Subcutaneous abdominal adipose tissue (tissue), 5 donors: ENCODE data around the gene FKBP9.
"Not testable (repeated sequence)": the region's sequence is repeated elsewhere in the genome, so short reads cannot be mapped to it uniquely, and the experiment has no call there.

Experiments
- H3K27ac ChIP-seq: one replicate; pipeline ENCODE4 v1.7.0; 2013; ENCODE audit warnings: low read depth, mild to moderate bottlenecking, inconsistent platforms, low read length, moderate library complexity
- H3K27me3 ChIP-seq, 5 donors: one replicate each; pipeline ENCODE4 v1.7.0; 2013; ENCODE audit warnings: low read length in 5 of 5, inconsistent platforms in 1 of 5; ENCODE audit not compliant: control insufficient read depth in 5 of 5, insufficient read depth in 4 of 5
- H3K36me3 ChIP-seq, 5 donors: one replicate each; pipeline ENCODE4 v1.7.0; 2013; ENCODE audit warnings: low read length in 5 of 5; ENCODE audit not compliant: control insufficient read depth in 5 of 5, insufficient read depth in 5 of 5
- H3K4me1 ChIP-seq, 5 donors: one replicate each; pipeline ENCODE4 v1.7.0; 2013; ENCODE audit warnings: low read length in 5 of 5, mild to moderate bottlenecking in 3 of 5, moderate library complexity in 1 of 5; ENCODE audit not compliant: control insufficient read depth in 5 of 5, insufficient read depth in 5 of 5
- H3K4me3 ChIP-seq, 5 donors: one replicate each; pipeline ENCODE4 v1.7.0; 2013; ENCODE audit warnings: low read length in 5 of 5, low read depth in 1 of 5
- H3K9ac ChIP-seq, 5 donors: one replicate each; pipeline ENCODE4 v1.7.0; 2013; ENCODE audit warnings: low read length in 5 of 5, mild to moderate bottlenecking in 4 of 5, moderate library complexity in 3 of 5
- H3K9me3 ChIP-seq, 5 donors: one replicate each; pipeline ENCODE4 v1.7.0; 2013; ENCODE audit warnings: low read length in 5 of 5; ENCODE audit not compliant: control insufficient read depth in 5 of 5
- donor health status: healthy.
- donor health status: healthy.
- donor health status: healthy.
- donor health status: healthy.
- donor health status: healthy.

Gene FKBP9

DNA sequence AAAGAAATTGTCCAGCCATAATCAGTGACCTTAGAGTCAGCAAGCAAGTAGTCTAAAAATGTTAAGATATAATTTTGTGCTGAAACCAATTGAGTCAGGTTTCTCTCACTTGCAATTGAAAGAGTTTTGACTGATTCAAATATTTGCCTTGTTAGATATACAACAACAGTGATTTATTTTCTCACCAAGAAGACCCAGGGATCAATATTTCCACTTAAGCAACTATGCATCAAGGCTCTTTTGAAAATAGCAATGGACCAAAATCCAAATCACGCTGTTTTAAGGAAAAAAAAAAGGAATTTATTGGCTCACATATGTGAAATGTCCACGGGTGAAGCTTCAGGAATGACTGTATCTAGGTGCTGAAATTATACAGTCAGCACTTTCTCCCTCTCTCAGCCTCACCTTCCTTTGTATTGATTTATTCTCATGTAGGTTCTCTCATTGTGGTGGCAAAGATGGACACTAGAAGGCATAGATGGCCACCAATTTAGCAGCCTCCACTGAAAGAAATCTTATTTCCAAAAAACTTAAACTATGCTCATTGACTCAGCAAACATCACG is 9.7 kb upstream of the FKBP9 start:
- Histone ChIP-seq H3K36me3 (no peaks in the 10 kb centered on the region), H3K9me3 (peaks cover 4 to 12% (median 9%) of the 10 kb centered on the region in 5 donors), H3K27me3 (no peaks in the 10 kb centered on the region), H3K27ac (no peak overlapping the region), H3K9ac (no peak overlapping the region), H3K4me1 (peaks cover 0 to 4% (median 0%) of the 10 kb centered on the region in 5 donors), H3K4me3 (no peak overlapping the region)

DNA sequence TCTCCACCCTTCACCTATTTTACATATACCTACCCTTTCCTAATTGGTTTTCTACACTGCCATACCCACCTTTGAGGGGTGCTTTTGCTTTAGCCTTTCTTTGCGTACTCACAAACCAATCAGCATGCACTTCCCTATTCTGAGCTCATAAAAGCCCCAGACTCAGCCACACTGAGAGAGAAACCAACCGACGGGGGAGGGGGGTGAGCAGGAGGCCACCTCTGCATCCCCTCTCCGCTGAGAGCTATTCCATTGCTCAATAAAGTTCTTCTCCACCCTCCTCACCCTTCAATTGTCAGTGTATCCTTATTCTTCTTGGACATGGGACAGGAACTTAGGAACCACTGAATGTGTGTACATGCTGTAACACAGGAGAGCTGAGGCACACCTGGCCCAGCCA is 9.0 kb upstream of the FKBP9 start:
- Histone ChIP-seq H3K4me1 (peaks cover 0 to 3% (median 0%) of the 10 kb centered on the region in 5 donors), H3K27ac (no peak overlapping the region), H3K9me3 (peaks cover 4 to 12% (median 9%) of the 10 kb centered on the region in 5 donors), H3K36me3 (no peaks in the 10 kb centered on the region), H3K9ac (no peak overlapping the region), H3K4me3 (peak overlapping the region in 1 of 5 donors; percentile 26), H3K27me3 (no peaks in the 10 kb centered on the region)

GRCh38 chr7:32952876-32953275 is 4.4 kb upstream of the FKBP9 start:
- Histone ChIP-seq H3K9ac (no peak overlapping the region), H3K9me3 (peaks cover 4 to 8% (median 8%) of the 10 kb centered on the region in 5 donors), H3K27ac (no peak overlapping the region), H3K4me1 (peaks cover 0 to 14% (median 5%) of the 10 kb centered on the region in 5 donors), H3K27me3 (no peaks in the 10 kb centered on the region), H3K4me3 (no peak overlapping the region), H3K36me3 (no peaks in the 10 kb centered on the region)

GRCh38 chr7:32958046-32959025 is 1.1 kb downstream of the FKBP9 start:
- Histone ChIP-seq H3K9me3 (no peaks in the 10 kb centered on the region), H3K4me3 (peak overlapping the region; percentile 82 to 100 (median 93)), H3K36me3 (no peaks in the 10 kb centered on the region), H3K4me1 (peaks cover 5 to 25% (median 17%) of the 10 kb centered on the region in 5 donors), H3K9ac (peak overlapping the region; percentile 67 to 86 (median 76)), H3K27me3 (no peaks in the 10 kb centered on the region), H3K27ac (peak overlapping the region; percentile 87)

DNA sequence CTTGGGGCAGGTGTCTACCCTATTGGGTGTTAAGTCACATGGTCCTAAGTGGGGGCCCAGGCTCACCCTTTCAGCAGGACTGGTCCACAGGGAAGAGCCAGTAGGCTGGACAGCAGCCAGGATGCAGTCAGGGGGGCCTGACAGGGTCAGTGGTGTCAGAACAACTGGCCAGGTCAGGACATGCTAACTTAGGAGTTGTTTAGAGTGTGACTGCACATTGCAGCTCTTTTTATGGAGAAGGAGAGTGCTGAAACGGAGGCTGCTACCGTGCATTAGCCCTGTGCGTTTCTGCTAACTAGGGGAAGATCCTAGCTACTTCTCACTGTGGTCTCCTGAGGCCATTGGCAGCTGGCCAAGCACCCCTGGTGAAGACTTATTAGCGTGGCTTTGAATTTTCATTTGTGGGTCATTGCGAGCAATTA is 6.7 kb downstream of the FKBP9 start:
- peaks cover 2 to 16% (median 14%) of the 10 kb centered on the region in 5 donors for H3K4me1 ChIP-seq
- not testable (repeated sequence) for H3K27me3 ChIP-seq, H3K27ac ChIP-seq

DNA sequence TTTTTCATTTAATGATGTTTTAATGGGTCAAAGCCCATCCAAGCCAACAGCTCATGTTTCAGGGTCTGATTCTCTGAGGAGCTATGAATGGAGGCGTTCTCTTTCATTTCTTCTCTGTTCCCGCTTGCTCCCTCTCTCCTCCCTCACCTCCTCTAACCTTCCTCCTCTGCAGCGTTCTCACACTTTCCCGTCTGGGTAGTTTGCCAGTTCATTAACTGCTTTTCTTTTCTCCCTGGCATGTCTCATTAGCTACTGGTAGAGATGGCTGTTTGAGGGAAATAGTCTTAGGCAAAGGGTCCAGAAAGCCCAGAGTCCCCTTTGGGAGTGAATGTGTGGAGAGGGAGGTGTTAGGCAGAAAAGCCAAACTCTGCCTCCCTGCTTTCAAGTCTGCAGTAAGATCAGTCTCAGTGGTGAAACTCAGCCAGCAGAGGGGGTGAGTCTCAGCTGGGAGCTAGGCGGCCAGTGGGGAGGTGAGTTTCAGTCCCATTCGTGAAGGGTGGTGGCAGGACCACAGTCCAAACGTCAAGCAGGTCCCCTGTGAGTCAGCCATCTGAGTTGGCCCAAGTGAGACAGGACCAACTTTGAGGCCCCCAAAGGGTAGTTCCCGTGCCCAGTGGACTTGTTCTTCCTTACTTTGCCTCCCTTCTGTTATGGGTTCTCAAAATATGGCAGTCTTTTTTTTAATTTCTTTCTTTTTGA is 7.4 kb downstream of the FKBP9 start:
- H3K36me3 ChIP-seq, H3K9ac ChIP-seq, H3K27ac ChIP-seq, H3K4me3 ChIP-seq, H3K9me3 ChIP-seq, H3K27me3 ChIP-seq: not testable (repeated sequence)
- peaks cover 2 to 16% (median 13%) of the 10 kb centered on the region in 5 donors for H3K4me1 ChIP-seq

More for the DNA sequence above, 6.7 kb downstream of the FKBP9 start:
- H3K36me3 ChIP-seq, H3K4me3 ChIP-seq, H3K9me3 ChIP-seq, H3K9ac ChIP-seq: not testable (repeated sequence)

DNA sequence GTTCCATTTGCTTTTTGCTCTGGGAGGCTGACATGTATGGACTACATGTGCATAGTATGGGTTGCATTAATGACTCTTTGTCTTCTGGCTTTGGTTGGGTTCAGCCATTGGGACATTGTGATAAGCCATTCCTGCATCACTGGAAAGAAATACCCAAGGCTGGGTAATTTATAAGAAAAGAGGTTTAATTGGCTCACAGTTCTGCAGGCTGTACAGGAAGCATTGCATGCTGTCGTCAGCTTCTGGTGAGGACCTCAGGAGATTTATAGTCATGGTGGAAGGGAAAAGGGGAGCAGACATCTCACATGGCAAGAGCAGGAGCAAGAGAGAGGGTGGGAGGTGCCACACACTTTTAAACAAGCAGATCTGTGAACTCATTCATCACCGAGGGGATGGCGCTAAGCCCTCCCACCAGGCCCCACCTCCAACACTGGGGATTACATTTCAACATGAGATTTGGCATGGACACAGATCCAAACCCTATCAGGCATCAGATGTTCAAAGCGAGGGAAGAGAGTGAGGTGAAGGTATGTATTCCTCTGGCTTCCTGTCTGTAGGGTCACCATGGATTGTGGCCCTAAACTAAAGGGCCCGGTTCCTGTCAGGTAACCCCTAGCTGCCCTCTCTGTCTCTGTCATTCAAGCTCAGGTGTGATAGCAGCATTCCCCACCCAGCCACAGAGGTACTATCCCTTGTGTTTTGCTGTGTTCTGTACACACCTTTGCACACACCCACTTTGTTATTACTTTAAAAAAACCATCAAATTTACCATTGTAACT is 9.4 kb downstream of the FKBP9 start:
- not testable (repeated sequence) for H3K27me3 ChIP-seq, H3K27ac ChIP-seq, H3K36me3 ChIP-seq, H3K4me3 ChIP-seq, H3K9me3 ChIP-seq, H3K9ac ChIP-seq
- H3K4me1 ChIP-seq: peaks cover 2 to 16% (median 13%) of the 10 kb centered on the region in 5 donors

DNA sequence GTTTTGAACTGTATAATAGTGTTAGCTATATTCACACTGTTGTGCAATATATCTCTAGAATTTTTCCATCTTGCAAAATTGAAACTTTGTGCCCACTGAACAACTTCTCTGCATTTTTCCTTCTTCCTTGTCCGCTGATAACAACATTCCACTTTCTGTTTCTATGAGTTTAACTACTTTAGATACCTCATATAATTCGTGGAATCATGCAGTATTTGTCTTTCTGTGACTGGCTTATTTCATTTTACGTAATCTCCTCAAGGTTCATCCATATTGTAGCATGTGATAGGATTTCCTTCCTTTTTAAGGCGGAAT is 10.0 kb downstream of the FKBP9 start:
- not testable (repeated sequence) for H3K27me3 ChIP-seq, H3K9ac ChIP-seq, H3K4me3 ChIP-seq, H3K27ac ChIP-seq, H3K9me3 ChIP-seq, H3K36me3 ChIP-seq
- H3K4me1 ChIP-seq: peaks cover 2 to 17% (median 15%) of the 10 kb centered on the region in 5 donors

DNA sequence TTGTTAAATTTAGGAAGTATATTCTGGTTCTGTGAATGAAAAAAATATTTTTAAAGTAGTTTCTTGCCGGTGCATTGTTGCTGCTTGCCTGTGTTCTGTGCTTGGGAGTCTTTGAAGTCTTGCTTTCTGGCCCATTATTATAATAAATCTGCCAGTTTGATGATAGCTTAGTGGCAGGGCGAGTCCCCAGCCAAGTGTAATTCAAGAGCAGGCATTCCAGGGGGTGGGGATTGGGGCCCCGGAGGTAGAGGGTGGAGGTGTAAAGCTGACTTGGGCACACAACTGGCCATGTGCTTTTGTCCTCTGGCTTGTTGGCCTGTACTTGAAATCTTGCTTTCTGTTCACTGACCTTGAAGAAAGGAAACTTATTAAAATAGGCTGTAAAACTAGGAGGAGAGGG is 14.7 kb downstream of the FKBP9 start:
- H3K9me3 ChIP-seq, H3K4me1 ChIP-seq, H3K9ac ChIP-seq, H3K27me3 ChIP-seq, H3K36me3 ChIP-seq, H3K27ac ChIP-seq, H3K4me3 ChIP-seq: not testable (repeated sequence)
